H9 (cell line): ENCODE results near the gene OSBPL10. TPM values are rescaled to one million over a fixed set of nuclear protein-coding genes. Genes with fewer than 3 reads are reported as not detected.

Experiments used
- DNase-seq: peaks from one replicate; pipeline ENCODE4 v3.0.0-alpha.2; 2017
- H2AFZ ChIP-seq: one replicate; pipeline ENCODE4 v1.6.1; 2013; ENCODE audit warnings: mild to moderate bottlenecking, low read length, control low read depth, moderate library complexity
- H2AK5ac ChIP-seq: 2 replicates; pipeline ENCODE4 v1.6.1; 2013; ENCODE audit warnings: low read length, control low read depth, mixed read lengths; ENCODE audit not compliant: insufficient read length
- H2BK120ac ChIP-seq: one replicate; pipeline ENCODE4 v1.6.1; 2013; ENCODE audit warnings: low read depth, mild to moderate bottlenecking, low read length, control low read depth, inconsistent platforms; ENCODE audit not compliant: poor library complexity, severe bottlenecking
- H2BK12ac ChIP-seq: 2 replicates; pipeline ENCODE4 v1.6.1; 2013; ENCODE audit warnings: low read length, control low read depth, mixed read lengths, low read depth; ENCODE audit not compliant: insufficient read length
- H2BK15ac ChIP-seq: 2 replicates; pipeline ENCODE4 v1.6.1; 2013; ENCODE audit warnings: low read depth, low read length, control low read depth
- H2BK20ac ChIP-seq: one replicate; pipeline ENCODE4 v1.6.1; 2013; ENCODE audit warnings: low read depth, mild to moderate bottlenecking, low read length, control low read depth, inconsistent platforms; ENCODE audit not compliant: poor library complexity, severe bottlenecking
- H2BK5ac ChIP-seq: 2 replicates; pipeline ENCODE4 v1.6.1; 2013; ENCODE audit warnings: low read length, control low read depth, mixed read lengths; ENCODE audit not compliant: insufficient read length
- H3K14ac ChIP-seq: 2 replicates; pipeline ENCODE4 v1.6.1; 2013; ENCODE audit warnings: low read length, control low read depth; ENCODE audit not compliant: insufficient read depth
- H3K18ac ChIP-seq: 2 replicates; pipeline ENCODE4 v1.6.1; 2013; ENCODE audit warnings: low read depth, mild to moderate bottlenecking, mixed read lengths, low read length, control low read depth; ENCODE audit not compliant: insufficient read length
- H3K23ac ChIP-seq: 2 replicates; pipeline ENCODE4 v1.6.1; 2013; ENCODE audit warnings: low read length, control low read depth, mixed read lengths, low read depth; ENCODE audit not compliant: insufficient read length
- H3K23me2 ChIP-seq: 2 replicates; pipeline ENCODE4 v1.6.1; 2013; ENCODE audit warnings: low read depth, mild to moderate bottlenecking, mixed read lengths, low read length, control low read depth; ENCODE audit not compliant: insufficient read length, poor library complexity, severe bottlenecking
- H3K27ac ChIP-seq: 2 replicates; pipeline ENCODE4 v1.5.1; 2013; ENCODE audit warnings: low read length, control low read depth, mixed read lengths, low read depth; ENCODE audit not compliant: insufficient read length
- H3K27me3 ChIP-seq: 2 replicates; pipeline ENCODE4 v1.6.1; 2013; ENCODE audit warnings: low read length, control low read depth, inconsistent platforms; ENCODE audit not compliant: insufficient read depth
- H3K4ac ChIP-seq: 2 replicates; pipeline ENCODE4 v1.6.1; 2013; ENCODE audit warnings: low read depth, mild to moderate bottlenecking, control low read depth, inconsistent platforms, low read length, moderate library complexity
- H3K4me1 ChIP-seq: 2 replicates; pipeline ENCODE4 v1.6.1; 2013; ENCODE audit warnings: low read length, control low read depth, inconsistent platforms; ENCODE audit not compliant: insufficient read depth
- H3K4me2 ChIP-seq: 2 replicates; pipeline ENCODE4 v1.6.1; 2013; ENCODE audit warnings: low read length, control low read depth, mixed read lengths; ENCODE audit not compliant: insufficient read length, insufficient read depth
- H3K56ac ChIP-seq: 2 replicates; pipeline ENCODE4 v1.6.1; 2013; ENCODE audit warnings: low read depth, mild to moderate bottlenecking, mixed read lengths, low read length, control low read depth; ENCODE audit not compliant: insufficient read length
- H3K79me1 ChIP-seq: 2 replicates; pipeline ENCODE4 v1.6.1; 2013; ENCODE audit warnings: low read depth, mild to moderate bottlenecking, moderate library complexity, low read length, control low read depth, inconsistent platforms; ENCODE audit not compliant: insufficient read depth, poor library complexity, severe bottlenecking
- H3K79me2 ChIP-seq: 2 replicates; pipeline ENCODE4 v1.6.1; 2013; ENCODE audit warnings: low read length, control low read depth, inconsistent platforms; ENCODE audit not compliant: insufficient read depth
- H3K9ac ChIP-seq: 2 replicates; pipeline ENCODE4 v1.6.1; 2013; ENCODE audit warnings: low read length, control low read depth, mixed read lengths; ENCODE audit not compliant: insufficient read length; ENCODE audit errors: extremely low read depth
- H3K9me3 ChIP-seq: one replicate; pipeline ENCODE4 v1.6.1; 2013; ENCODE audit warnings: low read depth, low read length, inconsistent platforms; ENCODE audit not compliant: control insufficient read depth
- H3T11ph ChIP-seq: one replicate; pipeline ENCODE4 v1.6.1; 2013; ENCODE audit warnings: mild to moderate bottlenecking, low read length, control low read depth, inconsistent platforms
- H4K20me1 ChIP-seq: one replicate; pipeline ENCODE4 v1.6.1; 2013; ENCODE audit not compliant: control insufficient read depth, insufficient read length, insufficient read depth
- H4K5ac ChIP-seq: 2 replicates; pipeline ENCODE4 v1.6.1; 2013; ENCODE audit warnings: low read depth, mild to moderate bottlenecking, mixed read lengths, low read length, control low read depth; ENCODE audit not compliant: insufficient read length
- H4K8ac ChIP-seq: replicated peaks from 2 replicates; pipeline ENCODE4 v1.6.1; 2013; ENCODE audit warnings: low read length, control low read depth, mixed read lengths, low read depth; ENCODE audit not compliant: insufficient read length
- H4K91ac ChIP-seq: 2 replicates; pipeline ENCODE4 v1.6.1; 2013; ENCODE audit warnings: low read depth, mild to moderate bottlenecking, moderate library complexity, mixed read lengths, low read length, control low read depth; ENCODE audit not compliant: insufficient read length
- H3K27ac Mint-ChIP-seq, 3 experiments: 2 replicates in 2 of 3; 3 replicates in 1 of 3; pipeline ENCODE4 v1.8.0; 2020 to 2021; ENCODE audit warnings: mixed read lengths in 3 of 3, mild to moderate bottlenecking in 1 of 3, moderate library complexity in 1 of 3
- H3K27me3 Mint-ChIP-seq: 2 replicates; pipeline ENCODE4 v1.8.0; 2021; ENCODE audit warnings: low read depth, mild to moderate bottlenecking, moderate library complexity, mixed read lengths
- H3K36me3 Mint-ChIP-seq, 3 experiments: 2 replicates in 2 of 3; 3 replicates in 1 of 3; pipeline ENCODE4 v1.8.0; 2020 to 2021; ENCODE audit warnings: low read depth in 3 of 3, mixed read lengths in 3 of 3; ENCODE audit not compliant: insufficient read depth in 1 of 3
- H3K4me1 Mint-ChIP-seq, 2 experiments: 2 replicates each; pipeline ENCODE4 v1.8.0; 2020; ENCODE audit warnings: mixed read lengths in 2 of 2
- H3K4me3 Mint-ChIP-seq, 2 experiments: 2 replicates in 1 of 2; 3 replicates in 1 of 2; pipeline ENCODE4 v1.8.0; 2020 to 2021; ENCODE audit warnings: mild to moderate bottlenecking in 2 of 2, mixed read lengths in 2 of 2, moderate library complexity in 1 of 2
- H3K9me3 Mint-ChIP-seq, 2 experiments: 2 replicates in 1 of 2; 3 replicates in 1 of 2; pipeline ENCODE4 v1.8.0; 2020; ENCODE audit warnings: mild to moderate bottlenecking in 2 of 2, mixed read lengths in 2 of 2, moderate library complexity in 1 of 2
- WGBS: extraction: QIAGEN DNeasy Blood & Tissue Kit; methylation state at CpG from one replicate; pipeline ENCODE4 v1.1.7; 2013; ENCODE audit warnings: missing lambda C conversion rate, low lambda C conversion rate, mixed read lengths; ENCODE audit not compliant: insufficient read length; ENCODE audit errors: extremely low coverage; 5-methylcytosine and 5-hydroxymethylcytosine counted together
- total RNA-seq: library from RNA; stranded (reverse); gene quantifications from 2 replicates; pipeline ENCODE4 v1.2.1, GENCODE V29; 2021
- TF ChIP-seq, protein P1 (sequence below): fragments of 200-600 bp; sonication (generic); conservative IDR thresholded peaks from 3 replicates; pipeline ENCODE4 v1.8.0; 2021; ENCODE audit warnings: antibody characterized with exemption, mild to moderate bottlenecking

The OSBPL10 gene
- total RNA-seq, 1 experiment from 2014 or later: 42.7 TPM

- no peaks in the 10 kb centered on the region for H3K79me2 ChIP-seq
- no peak overlapping the region for H2AK5ac ChIP-seq
- H2BK15ac ChIP-seq: no peak overlapping the region
- H4K5ac ChIP-seq: no peak overlapping the region
- no peak overlapping the region for H3K27ac ChIP-seq
- no peak overlapping the region for H3K9ac ChIP-seq
- no peak overlapping the region for H2BK12ac ChIP-seq
- Mint-ChIP-seq H3K27ac (no peak overlapping the region), H3K36me3 (peaks cover 7 to 11% (median 10%) of the 10 kb centered on the region in 3 experiments; a peak in 6 of 7 replicates), H3K9me3 (no peaks in the 10 kb centered on the region), H3K4me1 (peaks cover under 1 to 2% of the 10 kb centered on the region in 2 experiments; a peak in 1 of 4 replicates), H3K27me3 (no peaks in the 10 kb centered on the region), H3K4me3 (no peak overlapping the region)
- no peak overlapping the region for H2BK120ac ChIP-seq
- no peak overlapping the region for H3K4ac ChIP-seq
- no peaks in the 10 kb centered on the region for H3K23me2 ChIP-seq
- H4K91ac ChIP-seq: no peak overlapping the region
- H4K8ac ChIP-seq: no peak overlapping the region
- no CpG with 5 or more reads among the region's 4 CpGs for WGBS
- no peaks in the 10 kb centered on the region for H3K4me1 ChIP-seq
- no peak overlapping the region for H2BK5ac ChIP-seq
- H3K56ac ChIP-seq: no peak overlapping the region
- H3K79me1 ChIP-seq: peaks cover 7% of the 10 kb centered on the region
- no peak overlapping the region for H3K4me2 ChIP-seq
- H3T11ph ChIP-seq: no peak overlapping the region
- H3K9me3 ChIP-seq: no peaks in the 10 kb centered on the region
- H3K23ac ChIP-seq: no peak overlapping the region
- no peak for DNase-seq
- H2BK20ac ChIP-seq: no peak overlapping the region
- TF ChIP-seq, protein P1, sequence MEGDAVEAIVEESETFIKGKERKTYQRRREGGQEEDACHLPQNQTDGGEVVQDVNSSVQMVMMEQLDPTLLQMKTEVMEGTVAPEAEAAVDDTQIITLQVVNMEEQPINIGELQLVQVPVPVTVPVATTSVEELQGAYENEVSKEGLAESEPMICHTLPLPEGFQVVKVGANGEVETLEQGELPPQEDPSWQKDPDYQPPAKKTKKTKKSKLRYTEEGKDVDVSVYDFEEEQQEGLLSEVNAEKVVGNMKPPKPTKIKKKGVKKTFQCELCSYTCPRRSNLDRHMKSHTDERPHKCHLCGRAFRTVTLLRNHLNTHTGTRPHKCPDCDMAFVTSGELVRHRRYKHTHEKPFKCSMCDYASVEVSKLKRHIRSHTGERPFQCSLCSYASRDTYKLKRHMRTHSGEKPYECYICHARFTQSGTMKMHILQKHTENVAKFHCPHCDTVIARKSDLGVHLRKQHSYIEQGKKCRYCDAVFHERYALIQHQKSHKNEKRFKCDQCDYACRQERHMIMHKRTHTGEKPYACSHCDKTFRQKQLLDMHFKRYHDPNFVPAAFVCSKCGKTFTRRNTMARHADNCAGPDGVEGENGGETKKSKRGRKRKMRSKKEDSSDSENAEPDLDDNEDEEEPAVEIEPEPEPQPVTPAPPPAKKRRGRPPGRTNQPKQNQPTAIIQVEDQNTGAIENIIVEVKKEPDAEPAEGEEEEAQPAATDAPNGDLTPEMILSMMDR: no peak
- H3K27me3 ChIP-seq: no peaks in the 10 kb centered on the region
- H3K18ac ChIP-seq: no peak overlapping the region
- H4K20me1 ChIP-seq: no peaks in the 10 kb centered on the region
- no peak overlapping the region for H3K14ac ChIP-seq
- no peak overlapping the region for H2AFZ ChIP-seq
Measured at GRCh38 chr3:31798840-31799239, 182.2 kb downstream of the OSBPL10 start.
